ENCODE measurements around the gene C10orf67. TPM values are rescaled to one million over a fixed set of nuclear protein-coding genes. Genes with fewer than 3 reads are reported as not detected.

Gene C10orf67
- total and polyA plus RNA-seq, 9 of the 15 experiments (the other 6 are each of a cell fraction or from before 2014, with no cell fraction given) = not detected

- peaks cover 4% of the 10 kb centered on the region; the same call in 1 of the 2 replicates for H4K20me1 ChIP-seq (replicated peaks; ENCODE audit: control insufficient read depth, insufficient read depth, low read length)
- H3K79me2 ChIP-seq (ENCODE audit: control insufficient read depth, insufficient read depth, low read length) = no peaks in the 10 kb centered on the region
- no peak overlapping the region for H3K4me2 ChIP-seq (ENCODE audit: insufficient read depth, low read length)
- no peak overlapping the region for H3K27ac ChIP-seq (ENCODE audit: extremely low read depth, low read depth, low read length)
- ChIA-PET CTCF (ENCODE audit: low intra/inter-chr PET ratio) (interaction anchor here (0.7 kb wide), 1 partner anchor 376 kb away, joined by 4 read pairs; no protein-coding TSS in a partner anchor), POLR2A (no interaction called here)
- H3K27me3 ChIP-seq (ENCODE audit: control insufficient read depth in 2 of 2, insufficient read depth in 2 of 2, low read length in 2 of 2) = peaks cover 2 to 31% of the 10 kb centered on the region in 2 experiments
- TF ChIP-seq MTA1 (IDR thresholded peaks at IDR 0.05; ENCODE audit: borderline replicate concordance) (no peak), SIRT6 (IDR thresholded peaks at IDR 0.05; ENCODE audit: low read depth, low read length) (no peak), DEAF1 (CRISPR knock-in tag; IDR thresholded peaks at IDR 0.05) (no peak), TCF15 (CRISPR knock-in tag; IDR thresholded peaks at IDR 0.05) (no peak), SRSF7 (optimal IDR thresholded peaks at IDR 0.05; ENCODE audit: low read depth, low read length) (no peak), PML (IDR thresholded peaks at IDR 0.05; ENCODE audit: low read length) (no peak), LCOR (CRISPR knock-in tag; IDR thresholded peaks at IDR 0.05) (no peak), ZNF124 (CRISPR knock-in tag; IDR thresholded peaks at IDR 0.05) (no peak), KDM5B (IDR thresholded peaks at IDR 0.05; ENCODE audit: insufficient replicate concordance, low read depth, low read length) (no peak), ELK3 (CRISPR knock-in tag; IDR thresholded peaks at IDR 0.05) (no peak), ZSCAN32 (CRISPR knock-in tag; IDR thresholded peaks at IDR 0.05) (no peak), KAT8 (IDR thresholded peaks at IDR 0.05; ENCODE audit: low read depth) (no peak), ZZZ3 (IDR thresholded peaks at IDR 0.05) (no peak), ZNF232 (CRISPR knock-in tag; IDR thresholded peaks at IDR 0.05) (no peak), ZNF696 (CRISPR knock-in tag; conservative IDR thresholded peaks at IDR 0.05) (no peak), MTF1 (CRISPR knock-in tag; IDR thresholded peaks at IDR 0.05; ENCODE audit: borderline replicate concordance) (no peak), RBM15 (IDR thresholded peaks at IDR 0.05; ENCODE audit: insufficient read depth, low read length) (no peak), ZNF263 (CRISPR knock-in tag; IDR thresholded peaks at IDR 0.05; ENCODE audit: borderline replicate concordance) (no peak), ZNF507 (tag; conservative IDR thresholded peaks at IDR 0.05) (no peak)
- H3K4me1 ChIP-seq (replicated peaks in 1 of 2; ENCODE audit: control insufficient read depth in 2 of 2, insufficient read depth in 2 of 2, low read length in 2 of 2) = peaks cover 0 to 22% of the 10 kb centered on the region in 2 experiments; a peak in 2 of 5 replicates
- in situ Hi-C loops (cut with MboI) = loop anchor here (25.0 kb wide), 1 partner anchor 1339 kb away; no protein-coding TSS in a partner anchor
- 15% methylated on average over 46 of the region's 82 CpGs for WGBS (ENCODE audit: insufficient coverage, low coverage, missing lambda C conversion rate)
- ATAC-seq = peak; percentile 35; the same call in 1 of the 3 replicates
- DNase-seq (ENCODE audit: extremely low read depth in 1 of 4, low spot score in 3 of 4) = no peak
- no peak overlapping the region for H3K9ac ChIP-seq (ENCODE audit: insufficient read depth in 1 of 2, low read depth in 2 of 2, low read length in 2 of 2)
- no peaks in the 10 kb centered on the region for H3K9me3 ChIP-seq (replicated peaks; ENCODE audit: control insufficient read depth, insufficient read depth, low read depth, low read length)
- FAIRE-seq = no peak
- H2AFZ ChIP-seq (ENCODE audit: low read depth, low read length) = no peak overlapping the region
- no peaks in the 10 kb centered on the region for H3K36me3 ChIP-seq (ENCODE audit: control insufficient read depth, insufficient read depth, low read length)
- no peak overlapping the region for H3K4me3 ChIP-seq
- no TSS peak for BruUV-seq (replicated peaks)
- H3K9me1 ChIP-seq (ENCODE audit: control insufficient read depth, insufficient read depth, low read length) = no peaks in the 10 kb centered on the region
- intact Hi-C loops (cut with micrococcal nuclease) = no loop called here
Measured at GRCh38 chr10:23173214-23174073, 171.2 kb downstream of the C10orf67 start.

All from K562 (cell line).